HPDE6-E6E7 (cell line): Measurements from ENCODE around the gene SPTBN2.

ENCODE experiments used
- DNase-seq: peaks from one replicate; pipeline ENCODE4 v3.0.0; 2011; ENCODE audit warnings: missing footprints; ENCODE audit errors: extremely low spot score

Gene SPTBN2

GRCh38 chr11:66704659-66705360 is 24.2 kb downstream of the SPTBN2 start:
- DNase-seq, result no peak

- no peak for DNase-seq
These were observed 27.4 kb downstream of the SPTBN2 start for GRCh38 chr11:66701432-66702240.

DNA sequence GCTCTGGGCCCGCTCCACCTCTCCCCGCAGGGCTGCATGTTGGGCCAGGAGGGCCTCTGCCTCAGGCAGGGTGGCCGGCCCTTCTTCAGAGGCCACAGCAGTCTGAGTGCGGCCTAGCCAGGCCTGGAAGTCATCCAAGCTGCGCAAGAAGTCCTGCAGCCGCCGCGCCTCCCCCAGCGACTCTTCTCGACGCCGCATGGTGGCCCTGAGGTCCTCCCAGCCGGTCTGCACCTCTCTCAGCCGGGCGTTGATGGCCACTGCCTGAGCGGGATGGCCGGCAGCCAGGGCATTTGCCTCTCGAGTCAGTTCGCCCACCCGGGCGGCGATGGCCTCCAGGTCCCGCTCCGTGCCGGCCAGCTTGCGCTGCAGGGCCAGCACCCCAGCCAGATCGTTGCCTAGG is 28.3 kb downstream of the SPTBN2 start:
- no peak for DNase-seq

- DNase-seq, result no peak
These were observed 28.7 kb downstream of the SPTBN2 start for GRCh38 chr11:66700337-66700736.

GRCh38 chr11:66698491-66698890 is 30.5 kb downstream of the SPTBN2 start:
- DNase-seq, result no peak

GRCh38 chr11:66697988-66698387 is 31.0 kb downstream of the SPTBN2 start:
- DNase-seq, result no peak

DNA sequence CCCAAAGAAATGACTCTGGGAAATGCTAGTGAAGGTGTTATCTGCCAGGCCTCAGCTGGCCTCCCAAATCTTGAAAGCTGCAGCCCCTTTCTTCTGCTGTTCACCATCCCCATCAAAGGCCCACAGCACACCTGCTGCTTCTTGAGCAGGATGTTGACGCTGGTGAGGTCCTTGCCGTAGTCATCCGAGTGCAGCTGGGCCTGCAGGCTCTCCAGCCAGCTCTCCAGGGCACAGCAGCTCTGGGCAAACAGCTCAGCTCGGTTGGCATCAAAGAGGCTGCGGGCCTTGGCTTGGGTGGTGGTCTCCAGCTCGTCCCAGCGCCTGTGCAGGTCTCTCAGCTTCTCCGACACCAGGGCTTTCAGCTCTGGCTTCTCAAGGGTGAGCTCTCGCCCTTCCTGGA is 32.9 kb downstream of the SPTBN2 start:
- no peak for DNase-seq

GRCh38 chr11:66694732-66695207 is 34.2 kb downstream of the SPTBN2 start:
- DNase-seq, result peak; percentile 94

GRCh38 chr11:66694056-66694410 is 35.0 kb downstream of the SPTBN2 start:
- DNase-seq, result no peak

GRCh38 chr11:66693356-66694055 is 35.5 kb downstream of the SPTBN2 start:
- DNase-seq, result no peak

DNA sequence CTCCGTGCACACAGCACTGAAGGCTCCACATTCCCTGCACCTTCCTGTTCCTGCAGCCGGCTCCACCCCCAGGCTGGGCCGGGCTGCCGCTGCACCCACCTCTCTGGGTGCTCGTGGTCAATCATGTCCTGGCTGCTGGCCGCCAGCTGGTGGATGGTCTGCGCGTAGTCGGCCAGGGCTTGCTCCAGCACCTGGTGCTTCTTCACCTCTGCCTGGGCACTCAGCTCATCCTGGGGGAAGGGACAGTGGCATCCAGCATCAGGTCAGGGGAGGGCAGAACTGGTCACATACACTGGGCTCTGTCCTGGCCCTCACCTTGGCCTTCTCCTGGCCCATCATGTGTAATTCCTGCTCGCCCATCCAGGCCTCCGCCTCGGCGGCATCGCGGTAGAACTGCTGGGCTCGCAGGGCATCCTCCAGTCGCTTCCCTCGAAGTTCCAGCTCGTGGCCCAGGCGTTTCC is 36.1 kb downstream of the SPTBN2 start:
- no peak for DNase-seq

- DNase-seq, result no peak
These were observed 36.6 kb downstream of the SPTBN2 start for GRCh38 chr11:66692446-66692845.

GRCh38 chr11:66691311-66691980 is 37.6 kb downstream of the SPTBN2 start:
- no peak for DNase-seq

DNA sequence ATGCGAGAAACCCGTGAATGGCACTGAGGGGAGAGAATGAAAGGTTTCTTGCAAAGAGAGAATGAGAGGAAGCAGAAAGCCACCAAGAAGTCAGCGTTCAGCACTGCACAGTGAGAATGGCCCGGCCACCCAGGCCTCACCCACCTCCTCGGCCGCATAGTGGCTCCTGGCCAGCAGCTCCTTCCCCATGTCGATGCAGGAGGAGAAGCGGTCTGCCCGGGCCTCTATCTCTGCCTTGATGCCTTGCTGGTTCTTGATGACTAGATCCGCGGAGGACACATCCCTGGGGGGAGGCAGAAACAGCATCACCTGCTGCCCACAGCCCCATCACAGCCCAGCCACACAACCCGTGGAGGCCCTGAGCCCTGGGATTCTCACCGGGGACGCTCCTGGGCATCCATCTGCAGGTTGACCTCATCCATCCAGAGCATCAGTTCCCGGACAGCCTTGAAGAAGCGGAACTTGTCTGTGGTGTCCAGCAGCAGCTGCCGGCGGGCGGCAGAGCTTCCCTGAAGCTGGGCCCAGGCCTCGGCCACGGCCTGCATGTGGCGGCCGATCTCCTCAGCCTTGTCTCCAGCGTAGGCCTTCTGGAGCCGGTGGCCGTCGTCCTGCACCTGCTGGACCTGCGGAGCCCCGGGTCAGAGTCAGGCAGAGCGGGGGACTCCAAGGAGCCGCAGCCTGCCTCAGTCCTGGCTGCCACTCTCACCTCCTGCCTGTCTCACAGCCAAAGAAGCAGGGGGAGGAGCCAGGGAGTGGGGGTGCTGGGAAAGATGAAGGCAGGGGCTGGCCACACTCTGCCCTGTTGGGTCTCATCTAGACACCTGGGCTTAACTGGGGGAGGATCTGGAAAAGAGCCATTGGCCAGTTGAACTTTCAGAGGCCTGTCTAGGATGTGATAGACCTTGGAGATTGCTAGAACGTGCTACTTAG is 39.1 kb downstream of the SPTBN2 start:
- DNase-seq, result no peak

DNA sequence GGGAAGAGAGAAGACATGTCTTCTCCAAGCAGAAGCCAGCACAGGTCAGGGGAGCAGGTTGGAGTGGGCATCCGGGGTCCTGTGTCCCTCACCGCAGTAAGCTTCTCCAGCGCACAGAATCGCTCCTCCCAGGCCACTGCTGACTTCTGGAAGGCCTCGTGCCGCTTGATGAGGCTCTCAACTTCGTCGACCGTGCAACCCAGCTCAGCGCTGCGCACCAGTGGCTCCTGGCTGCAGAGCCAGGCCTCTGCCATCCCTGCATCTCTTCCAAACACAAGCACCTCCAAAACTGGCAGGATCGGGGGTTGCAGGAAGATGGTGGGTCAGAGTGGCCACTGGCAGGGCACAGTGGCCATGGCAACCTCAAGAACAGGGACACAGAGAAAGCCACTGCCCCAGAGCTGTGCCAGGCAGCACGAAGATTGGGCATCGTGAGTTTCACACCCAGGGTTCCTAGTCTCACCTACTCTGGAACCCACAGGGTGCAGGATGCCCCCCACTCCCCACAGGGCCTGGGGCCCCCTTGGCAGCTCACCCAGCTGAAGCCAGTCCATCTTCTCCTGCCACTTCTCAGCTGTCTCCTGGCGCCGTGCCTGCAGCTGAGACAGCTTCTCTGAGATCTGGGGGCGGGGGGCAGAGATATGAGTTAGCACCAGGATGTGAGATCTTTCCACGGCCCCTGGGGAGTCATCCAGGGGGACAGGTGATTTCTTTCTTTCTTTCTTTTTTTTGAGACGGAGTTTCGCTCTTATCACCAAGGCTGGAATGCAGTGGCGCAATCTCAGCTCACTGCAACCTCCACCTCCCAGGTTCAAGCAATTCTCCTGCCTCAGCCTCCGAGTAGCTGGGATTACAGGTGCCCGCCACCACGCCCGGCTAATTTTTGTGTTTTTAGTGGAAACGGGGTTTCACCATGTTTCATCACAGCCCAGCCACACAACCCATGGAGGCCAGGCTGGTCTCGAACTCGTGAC is 40.2 kb downstream of the SPTBN2 start:
- DNase-seq, result no peak

DNA sequence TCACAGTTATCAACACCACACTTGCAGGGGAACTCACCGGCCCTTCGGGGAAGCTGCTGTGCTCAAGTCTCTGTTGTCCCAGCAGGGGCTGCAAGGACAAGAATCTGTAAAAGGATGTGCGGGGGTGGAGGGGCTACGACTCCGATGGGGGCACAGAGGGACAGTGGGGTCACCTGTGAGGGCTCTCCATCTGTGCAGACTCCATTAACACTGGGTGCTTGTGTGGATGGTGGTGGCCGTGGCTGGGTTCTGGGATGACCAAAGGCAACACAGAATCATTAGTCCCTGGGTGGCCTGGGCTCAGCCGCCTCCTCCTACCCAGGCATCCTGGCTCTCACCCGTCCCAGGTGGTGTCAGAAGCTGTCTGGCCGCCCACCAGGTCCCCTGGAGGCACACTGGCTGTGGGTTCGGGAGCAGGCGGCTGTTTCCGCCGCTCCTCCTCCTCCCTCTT is 41.2 kb downstream of the SPTBN2 start:
- no peak for DNase-seq

DNA sequence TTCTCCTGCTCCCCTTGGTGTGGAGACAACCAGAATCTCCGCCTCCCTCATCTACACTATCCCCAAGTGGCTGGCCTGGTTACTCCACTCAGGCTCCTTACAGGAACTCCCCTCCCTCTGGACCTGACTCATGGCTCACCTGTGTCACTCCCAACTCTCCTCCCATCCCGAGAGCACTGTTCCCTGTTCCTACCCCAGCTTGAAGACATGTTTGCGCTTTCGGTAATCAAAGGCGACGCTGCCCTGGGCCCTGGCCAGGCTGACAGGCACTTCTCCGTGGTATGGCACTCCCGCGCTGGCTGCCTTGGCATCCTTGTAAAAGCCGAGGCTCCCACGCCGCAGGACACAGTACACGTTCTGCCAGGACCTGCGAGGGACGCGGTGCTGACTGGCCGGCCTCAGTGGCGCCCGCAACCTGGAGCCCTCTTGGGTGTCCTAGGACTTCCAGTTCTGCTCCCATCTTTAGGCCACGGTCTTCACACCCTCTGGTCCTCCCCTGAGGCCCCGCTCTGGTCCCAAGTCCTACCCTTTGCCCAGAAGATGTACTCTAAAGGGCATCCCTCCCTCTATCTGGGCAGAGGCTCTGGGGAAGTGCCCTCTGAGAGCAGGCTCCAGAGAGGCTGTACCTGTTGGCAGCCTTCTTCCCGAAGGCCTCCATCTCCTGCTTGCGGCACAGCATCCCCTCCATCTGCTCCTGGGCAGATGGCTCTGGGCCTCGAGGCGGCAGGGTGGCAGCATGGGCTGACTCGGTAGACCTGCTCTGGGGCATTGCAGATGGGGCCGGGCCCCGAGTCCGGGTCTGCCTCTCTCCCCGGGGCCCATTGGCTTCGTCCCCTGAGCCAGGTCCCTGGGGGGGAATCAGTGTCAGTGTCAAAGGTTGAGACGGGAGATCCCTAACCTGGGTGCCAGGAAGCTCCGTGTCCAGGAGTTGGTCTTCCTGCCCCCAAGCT is 41.9 kb downstream of the SPTBN2 start:
- DNase-seq, result peak; percentile 94

- DNase-seq, result peak; percentile 93
These were observed 42.8 kb downstream of the SPTBN2 start for GRCh38 chr11:66686100-66686785.
